Frontal cortex (tissue), 4 donors: ENCODE results near the gene WDFY2. TPM values are rescaled to one million over a fixed set of nuclear protein-coding genes. Genes with fewer than 3 reads are reported as not detected.

Source experiments
- DNase-seq, 2 donors: peaks; one replicate each; pipeline ENCODE4 v3.0.0; 2012; ENCODE audit warnings: low spot score in 2 of 2
- FAIRE-seq: peaks from 2 replicates; lab custom pipeline; 2012; peaks lifted over from hg19 to GRCh38; lab: Jason Lieb, UNC
- total RNA-seq: library from RNA; depleted of rRNA; stranded (reverse); fragments of >200 nt; gene quantifications from one replicate; pipeline ENCODE4 v1.2.3, GENCODE V29; 2014
- donor health status: control.
- donor health status: control.
- donor health status: control.

The WDFY2 gene
- total RNA-seq, 1 donor from 2014 or later = 4.9 TPM

- DNase-seq = no peak
- no peak for FAIRE-seq
Measured at GRCh38 chr13:51758691-51759090, 174.4 kb downstream of the WDFY2 start.

- no peak for DNase-seq
- FAIRE-seq = no peak
Measured at GRCh38 chr13:51759240-51759639, 175.0 kb downstream of the WDFY2 start.

GRCh38 chr13:51760592-51760991, 176.3 kb downstream of the WDFY2 start:
- peak in 1 of 2 donors; percentile 38 for DNase-seq

GRCh38 chr13:51761643-51762350, 177.5 kb downstream of the WDFY2 start:
- DNase-seq = no peak
- FAIRE-seq = no peak

More at GRCh38 chr13:51760592-51760991, 176.3 kb downstream of the WDFY2 start:
- no peak for FAIRE-seq

GRCh38 chr13:51763486-51763885, 179.2 kb downstream of the WDFY2 start:
- no peak for DNase-seq
- FAIRE-seq = no peak

GRCh38 chr13:51764184-51765141, 180.2 kb downstream of the WDFY2 start:
- peak in 1 of 2 donors; percentile 55 for DNase-seq

GRCh38 chr13:51765142-51765515, 180.9 kb downstream of the WDFY2 start:
- DNase-seq = no peak
- no peak for FAIRE-seq

More at GRCh38 chr13:51764184-51765141, 180.2 kb downstream of the WDFY2 start:
- FAIRE-seq = no peak

- FAIRE-seq (no peak), DNase-seq (no peak)
Measured at GRCh38 chr13:51767100-51767499, 182.8 kb downstream of the WDFY2 start.

GRCh38 chr13:51768378-51768921, 184.2 kb downstream of the WDFY2 start:
- FAIRE-seq (no peak), DNase-seq (no peak)

GRCh38 chr13:51768976-51769375, 184.7 kb downstream of the WDFY2 start:
- no peak for FAIRE-seq
- no peak for DNase-seq

- no peak for DNase-seq
Measured at GRCh38 chr13:51769455-51770127, 185.3 kb downstream of the WDFY2 start.

GRCh38 chr13:51770160-51770559, 185.9 kb downstream of the WDFY2 start:
- DNase-seq (no peak), FAIRE-seq (no peak)

More at GRCh38 chr13:51769455-51770127, 185.3 kb downstream of the WDFY2 start:
- FAIRE-seq = no peak

- no peak for FAIRE-seq
- no peak for DNase-seq
Measured at GRCh38 chr13:51770681-51771417, 186.6 kb downstream of the WDFY2 start.

GRCh38 chr13:51771418-51772104, 187.3 kb downstream of the WDFY2 start:
- DNase-seq (no peak), FAIRE-seq (no peak)

- DNase-seq (no peak), FAIRE-seq (no peak)
Measured at GRCh38 chr13:51772105-51772455, 187.8 kb downstream of the WDFY2 start.

- FAIRE-seq = no peak
- no peak for DNase-seq
Measured at GRCh38 chr13:51772781-51773180, 188.5 kb downstream of the WDFY2 start.

GRCh38 chr13:51773515-51773914, 189.3 kb downstream of the WDFY2 start:
- no peak for FAIRE-seq
- no peak for DNase-seq

- FAIRE-seq (no peak), DNase-seq (no peak)
Measured at GRCh38 chr13:51776179-51776578, 191.9 kb downstream of the WDFY2 start.

- no peak for FAIRE-seq
Measured at GRCh38 chr13:51777921-51778320, 193.7 kb downstream of the WDFY2 start.

More at GRCh38 chr13:51777921-51778320, 193.7 kb downstream of the WDFY2 start:
- DNase-seq = no peak
